Panc1 (cell line): ENCODE measurements around the gene SSC5D. TPM values are rescaled to one million over a fixed set of nuclear protein-coding genes. Genes with fewer than 3 reads are reported as not detected.
A peak's percentile ranks its signal among the peaks of the same experiment; 100 is the strongest.

ENCODE experiments used
- ATAC-seq: fragments of 200-7000 bp; cut with Tn5 transposase; 2 replicates; pipeline ENCODE4 v1.9.1; 2020; ENCODE audit warnings: mild to moderate bottlenecking, moderate library complexity
- BruUV-seq: library from RNA; stranded (reverse); fragments of 400-500 nt; replicated peaks from 2 replicates; lab custom pipeline; 2021; lab: Mats Ljungman, UMichigan
- CTCF ChIA-PET: fragments of 300-600 bp; sonication (Branson Sonifier 250); formaldehyde crosslinking; loops from one replicate; lab custom pipeline; 2022; ENCODE audit warnings: antibody characterized with exemption; lab: Charles Lee
- POLR2A ChIA-PET: fragments of 300-600 bp; sonication (Branson Sonifier 250); formaldehyde crosslinking; loops from one replicate; lab custom pipeline; 2022; ENCODE audit warnings: antibody characterized with exemption; lab: Charles Lee
- DNase-seq: peaks from one replicate; pipeline ENCODE4 v3.0.0-alpha.2; 2010; ENCODE audit warnings: low read depth, low spot score
- H3K27ac ChIP-seq: 2 replicates; pipeline ENCODE4 v1.5.1; 2011; ENCODE audit warnings: mild to moderate bottlenecking, low read length, inconsistent platforms
- H3K27me3 ChIP-seq: fragments of 200-500 bp; sonication (Bioruptor generic); 2 replicates; pipeline ENCODE4 v1.6.0; 2014; ENCODE audit warnings: low read length, inconsistent platforms; ENCODE audit not compliant: control insufficient read depth, insufficient read depth
- H3K36me3 ChIP-seq: fragments of 200-500 bp; sonication (Bioruptor generic); 2 replicates; pipeline ENCODE4 v1.5.1; 2014; ENCODE audit warnings: inconsistent platforms, mild to moderate bottlenecking, low read length, moderate library complexity; ENCODE audit not compliant: control insufficient read depth, insufficient read depth
- H3K4me1 ChIP-seq: 2 replicates; pipeline ENCODE4 v1.5.1; 2011; ENCODE audit warnings: inconsistent platforms, mild to moderate bottlenecking, low read length, moderate library complexity; ENCODE audit not compliant: control insufficient read depth, insufficient read depth
- H3K4me3 ChIP-seq, 2 experiments: 2 replicates each; pipeline ENCODE4 v1.5.1; 2011 to 2012; ENCODE audit warnings: low read depth in 2 of 2, low read length in 2 of 2, mild to moderate bottlenecking in 2 of 2, inconsistent platforms in 1 of 2, moderate library complexity in 1 of 2
- H3K9me3 ChIP-seq: fragments of 200-500 bp; sonication (Bioruptor generic); 2 replicates; pipeline ENCODE4 v1.5.1; 2014; ENCODE audit warnings: low read depth, mild to moderate bottlenecking, inconsistent platforms, low read length, moderate library complexity; ENCODE audit not compliant: control insufficient read depth, insufficient read depth
- POLR2AphosphoS5 ChIP-seq: IDR thresholded peaks from 2 replicates; pipeline ENCODE4 v1.6.1; 2012; ENCODE audit warnings: mild to moderate bottlenecking, low read depth, low read length, moderate library complexity
- SIN3A ChIP-seq: IDR thresholded peaks from 2 replicates; pipeline ENCODE4 v1.6.1; 2012; ENCODE audit warnings: low read depth, mild to moderate bottlenecking, low read length, moderate library complexity, borderline replicate concordance; ENCODE audit not compliant: insufficient read depth
- TCF7L2 ChIP-seq: IDR thresholded peaks from 2 replicates; pipeline ENCODE4 v1.6.1; 2011; ENCODE audit warnings: mild to moderate bottlenecking, low read depth, low read length, inconsistent platforms
- in situ Hi-C: cut with HindIII; loops from 2 replicates; pipeline ENCODE4 v1.10.0; 2016; ENCODE audit warnings: low sequenced_read_pairs, low pct_unique_long_range_greater_than_20kb
- intact Hi-C: fragments of 100-400 bp; cut with micrococcal nuclease; formaldehyde crosslinking; loops from one replicate; pipeline ENCODE4 v1.10.0; 2022; ENCODE audit not compliant: unreplicated experiment
- total RNA-seq: library from RNA; stranded (reverse); gene quantifications from one replicate; pipeline ENCODE4 v1.2.1, GENCODE V29; 2021; ENCODE audit not compliant: unreplicated experiment
- TF ChIP-seq, protein P1 (sequence below), 2 experiments: IDR thresholded peaks; 2 replicates each; pipeline ENCODE4 v1.6.1; 2011 to 2012; ENCODE audit warnings: low read depth in 2 of 2, control low read depth in 1 of 2, low read length in 1 of 2, mild to moderate bottlenecking in 1 of 2, moderate library complexity in 1 of 2; ENCODE audit not compliant: insufficient read depth in 1 of 2
- TF ChIP-seq, protein P2 (sequence below): fragments of 450-650 bp; IDR thresholded peaks from 2 replicates; pipeline ENCODE4 v1.5.1; 2017; ENCODE audit warnings: mild to moderate bottlenecking

SSC5D gene
- total RNA-seq, 1 experiment from 2014 or later = 13.0 TPM

DNA sequence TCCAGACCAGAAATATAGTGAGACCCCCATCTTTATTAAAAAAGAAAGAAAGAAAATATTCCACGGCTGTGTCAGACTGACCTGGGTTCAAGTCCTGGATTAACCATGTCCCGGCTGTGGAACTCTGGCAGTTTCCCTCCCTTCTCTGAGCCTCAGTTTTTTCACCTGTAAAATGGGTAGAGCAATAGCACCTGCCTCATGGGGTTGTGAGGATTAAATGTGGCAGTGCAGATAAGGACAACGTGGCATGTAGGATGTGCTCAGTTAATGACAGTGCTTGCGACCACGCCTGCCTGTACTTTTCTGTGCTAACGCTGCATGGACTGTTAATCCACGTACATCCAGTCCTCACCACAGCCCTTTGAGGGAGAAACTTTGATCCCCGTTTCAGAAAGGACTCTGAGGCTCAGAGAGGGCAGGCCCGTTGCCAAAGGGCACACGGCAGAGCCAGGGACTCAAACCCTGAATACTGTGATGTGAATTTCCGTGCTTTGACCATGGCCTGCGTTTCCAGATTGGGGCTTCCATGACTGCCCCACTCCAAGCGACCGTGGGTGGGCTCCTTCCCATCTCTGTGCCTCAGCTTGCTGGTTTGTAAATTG lies 32.6 kb downstream of the SSC5D start:
- Histone ChIP-seq H3K4me1 (peaks cover 10% of the 10 kb centered on the region), H3K4me3 (no peak overlapping the region), H3K36me3 (no peaks in the 10 kb centered on the region), H3K9me3 (no peaks in the 10 kb centered on the region), H3K27ac (no peak overlapping the region), H3K27me3 (no peaks in the 10 kb centered on the region)
- DNase-seq (no peak), ATAC-seq (no peak)
- ChIA-PET CTCF (no interaction called here), POLR2A (no interaction called here)
- TF ChIP-seq TCF7L2 (no peak), POLR2AphosphoS5 (no peak), SIN3A (no peak)
- TF ChIP-seq, protein P1, sequence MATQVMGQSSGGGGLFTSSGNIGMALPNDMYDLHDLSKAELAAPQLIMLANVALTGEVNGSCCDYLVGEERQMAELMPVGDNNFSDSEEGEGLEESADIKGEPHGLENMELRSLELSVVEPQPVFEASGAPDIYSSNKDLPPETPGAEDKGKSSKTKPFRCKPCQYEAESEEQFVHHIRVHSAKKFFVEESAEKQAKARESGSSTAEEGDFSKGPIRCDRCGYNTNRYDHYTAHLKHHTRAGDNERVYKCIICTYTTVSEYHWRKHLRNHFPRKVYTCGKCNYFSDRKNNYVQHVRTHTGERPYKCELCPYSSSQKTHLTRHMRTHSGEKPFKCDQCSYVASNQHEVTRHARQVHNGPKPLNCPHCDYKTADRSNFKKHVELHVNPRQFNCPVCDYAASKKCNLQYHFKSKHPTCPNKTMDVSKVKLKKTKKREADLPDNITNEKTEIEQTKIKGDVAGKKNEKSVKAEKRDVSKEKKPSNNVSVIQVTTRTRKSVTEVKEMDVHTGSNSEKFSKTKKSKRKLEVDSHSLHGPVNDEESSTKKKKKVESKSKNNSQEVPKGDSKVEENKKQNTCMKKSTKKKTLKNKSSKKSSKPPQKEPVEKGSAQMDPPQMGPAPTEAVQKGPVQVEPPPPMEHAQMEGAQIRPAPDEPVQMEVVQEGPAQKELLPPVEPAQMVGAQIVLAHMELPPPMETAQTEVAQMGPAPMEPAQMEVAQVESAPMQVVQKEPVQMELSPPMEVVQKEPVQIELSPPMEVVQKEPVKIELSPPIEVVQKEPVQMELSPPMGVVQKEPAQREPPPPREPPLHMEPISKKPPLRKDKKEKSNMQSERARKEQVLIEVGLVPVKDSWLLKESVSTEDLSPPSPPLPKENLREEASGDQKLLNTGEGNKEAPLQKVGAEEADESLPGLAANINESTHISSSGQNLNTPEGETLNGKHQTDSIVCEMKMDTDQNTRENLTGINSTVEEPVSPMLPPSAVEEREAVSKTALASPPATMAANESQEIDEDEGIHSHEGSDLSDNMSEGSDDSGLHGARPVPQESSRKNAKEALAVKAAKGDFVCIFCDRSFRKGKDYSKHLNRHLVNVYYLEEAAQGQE (IDR thresholded peaks at IDR 0.05; ENCODE audit: insufficient read depth in 1 of 2, low read depth in 2 of 2, low read length in 1 of 2) = no peak
- TF ChIP-seq, protein P2, sequence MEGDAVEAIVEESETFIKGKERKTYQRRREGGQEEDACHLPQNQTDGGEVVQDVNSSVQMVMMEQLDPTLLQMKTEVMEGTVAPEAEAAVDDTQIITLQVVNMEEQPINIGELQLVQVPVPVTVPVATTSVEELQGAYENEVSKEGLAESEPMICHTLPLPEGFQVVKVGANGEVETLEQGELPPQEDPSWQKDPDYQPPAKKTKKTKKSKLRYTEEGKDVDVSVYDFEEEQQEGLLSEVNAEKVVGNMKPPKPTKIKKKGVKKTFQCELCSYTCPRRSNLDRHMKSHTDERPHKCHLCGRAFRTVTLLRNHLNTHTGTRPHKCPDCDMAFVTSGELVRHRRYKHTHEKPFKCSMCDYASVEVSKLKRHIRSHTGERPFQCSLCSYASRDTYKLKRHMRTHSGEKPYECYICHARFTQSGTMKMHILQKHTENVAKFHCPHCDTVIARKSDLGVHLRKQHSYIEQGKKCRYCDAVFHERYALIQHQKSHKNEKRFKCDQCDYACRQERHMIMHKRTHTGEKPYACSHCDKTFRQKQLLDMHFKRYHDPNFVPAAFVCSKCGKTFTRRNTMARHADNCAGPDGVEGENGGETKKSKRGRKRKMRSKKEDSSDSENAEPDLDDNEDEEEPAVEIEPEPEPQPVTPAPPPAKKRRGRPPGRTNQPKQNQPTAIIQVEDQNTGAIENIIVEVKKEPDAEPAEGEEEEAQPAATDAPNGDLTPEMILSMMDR = no peak
- intact Hi-C loops = no loop called here
- in situ Hi-C loops = no loop called here
- BruUV-seq = no TSS peak

DNA sequence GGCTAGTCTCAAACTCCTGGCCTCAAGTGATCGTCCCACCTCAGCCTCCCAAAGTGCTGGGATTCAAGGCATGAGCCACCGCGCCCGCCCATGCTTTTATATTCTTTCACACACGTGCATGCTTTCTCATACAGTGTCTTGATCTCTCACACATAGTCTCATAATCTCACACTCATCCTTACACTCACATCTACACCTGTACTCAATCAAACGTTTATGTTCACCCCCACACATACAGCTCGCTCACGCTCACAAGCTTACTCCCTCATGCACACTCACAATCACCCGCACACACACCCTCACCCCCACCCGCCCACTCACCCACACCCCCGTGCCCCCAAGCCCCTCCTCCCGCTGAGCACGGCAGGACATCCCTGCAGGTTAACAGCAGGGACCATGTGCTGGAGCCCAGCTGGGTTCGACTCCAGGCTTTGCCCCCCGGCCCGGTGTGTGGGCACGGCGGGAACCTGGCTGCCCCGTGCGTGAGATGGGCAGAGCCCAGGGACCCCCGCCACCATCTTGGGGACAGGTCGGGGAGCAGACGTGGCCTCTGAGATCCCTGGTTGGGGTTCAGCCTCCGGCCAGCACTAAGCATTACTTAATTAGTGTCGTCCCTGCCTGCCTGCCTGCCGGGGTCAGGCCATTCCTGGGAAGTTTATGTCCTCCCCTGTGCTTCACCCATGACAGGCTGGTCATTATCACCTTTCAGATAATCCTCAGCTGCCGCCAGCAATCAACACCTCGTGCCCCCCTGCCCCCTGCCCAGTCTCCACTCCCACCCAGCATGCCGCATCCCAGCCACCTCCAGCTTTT lies 37.3 kb downstream of the SSC5D start:
- DNase-seq = no peak
- Histone ChIP-seq H3K36me3 (no peaks in the 10 kb centered on the region), H3K27ac (no peak overlapping the region), H3K27me3 (no peaks in the 10 kb centered on the region), H3K9me3 (no peaks in the 10 kb centered on the region), H3K4me1 (peaks cover 27% of the 10 kb centered on the region), H3K4me3 (no peak overlapping the region)
- ChIA-PET CTCF (interaction anchor here (0.5 kb wide), 1 partner anchor 120 kb away, joined by 3 read pairs; no protein-coding TSS in a partner anchor), POLR2A (interaction anchor here (0.6 kb wide), 2 partner anchors 9 to 132 kb away, joined by 3 read pairs; no protein-coding TSS in a partner anchor)
- ATAC-seq = peak; percentile 55
- no TSS peak for BruUV-seq
- intact Hi-C loops (no loop called here), in situ Hi-C loops (no loop called here)
- no peak for TF ChIP-seq TCF7L2
- TF ChIP-seq, protein P1 (IDR thresholded peaks at IDR 0.05; ENCODE audit: insufficient read depth in 1 of 2, low read depth in 2 of 2, low read length in 1 of 2) = no peak
